Measurements from ENCODE around the gene CLP1.

CLP1 gene

DNA sequence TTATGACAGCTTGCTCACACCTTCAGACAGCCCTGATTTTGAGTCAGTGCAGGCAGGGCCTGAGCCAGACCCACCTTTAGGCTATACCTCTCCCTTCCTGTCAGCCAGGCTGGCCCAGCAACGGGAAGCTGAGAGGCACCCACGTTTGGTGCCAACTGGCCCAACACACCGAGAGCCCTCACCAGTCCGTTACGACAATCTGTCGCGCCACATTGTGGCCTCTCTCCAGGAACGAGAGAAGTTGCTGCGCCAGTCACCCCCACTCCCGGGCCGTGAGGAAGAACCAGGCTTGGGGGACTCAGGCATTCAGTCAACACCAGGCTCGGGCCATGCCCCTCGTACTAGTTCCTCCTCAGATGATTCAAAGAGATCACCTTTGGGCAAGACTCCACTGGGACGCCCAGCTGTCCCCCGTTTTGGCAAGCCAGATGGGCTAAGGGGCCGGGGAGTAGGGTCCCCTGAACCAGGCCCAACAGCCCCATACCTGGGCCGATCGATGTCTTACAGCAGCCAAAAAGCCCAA, 41.3 kb downstream of the CLP1 start:
- TF ChIP-seq, protein P1, sequence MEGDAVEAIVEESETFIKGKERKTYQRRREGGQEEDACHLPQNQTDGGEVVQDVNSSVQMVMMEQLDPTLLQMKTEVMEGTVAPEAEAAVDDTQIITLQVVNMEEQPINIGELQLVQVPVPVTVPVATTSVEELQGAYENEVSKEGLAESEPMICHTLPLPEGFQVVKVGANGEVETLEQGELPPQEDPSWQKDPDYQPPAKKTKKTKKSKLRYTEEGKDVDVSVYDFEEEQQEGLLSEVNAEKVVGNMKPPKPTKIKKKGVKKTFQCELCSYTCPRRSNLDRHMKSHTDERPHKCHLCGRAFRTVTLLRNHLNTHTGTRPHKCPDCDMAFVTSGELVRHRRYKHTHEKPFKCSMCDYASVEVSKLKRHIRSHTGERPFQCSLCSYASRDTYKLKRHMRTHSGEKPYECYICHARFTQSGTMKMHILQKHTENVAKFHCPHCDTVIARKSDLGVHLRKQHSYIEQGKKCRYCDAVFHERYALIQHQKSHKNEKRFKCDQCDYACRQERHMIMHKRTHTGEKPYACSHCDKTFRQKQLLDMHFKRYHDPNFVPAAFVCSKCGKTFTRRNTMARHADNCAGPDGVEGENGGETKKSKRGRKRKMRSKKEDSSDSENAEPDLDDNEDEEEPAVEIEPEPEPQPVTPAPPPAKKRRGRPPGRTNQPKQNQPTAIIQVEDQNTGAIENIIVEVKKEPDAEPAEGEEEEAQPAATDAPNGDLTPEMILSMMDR (IDR thresholded peaks at IDR 0.05; ENCODE audit: low read depth, low read length, poor library complexity, severe bottlenecking): no peak
- no peak for TF ChIP-seq EZH2phosphoT487 (IDR thresholded peaks at IDR 0.05; ENCODE audit: borderline replicate concordance, low read length)
- no peak overlapping the region for H3K4me3 ChIP-seq (ENCODE audit: low read length)
- H3K27ac ChIP-seq (ENCODE audit: low read depth, low read length): no peak overlapping the region
- peaks cover 74% of the 10 kb centered on the region for H3K36me3 ChIP-seq (ENCODE audit: control insufficient read depth, low read length)
- no peaks in the 10 kb centered on the region for H4K20me1 ChIP-seq (ENCODE audit: control insufficient read depth, insufficient read depth, low read depth, low read length)
- no peak overlapping the region for H3K4me2 ChIP-seq (ENCODE audit: low read length)
- H3K79me2 ChIP-seq (ENCODE audit: control insufficient read depth, low read length): no peaks in the 10 kb centered on the region
- no peaks in the 10 kb centered on the region for H3K27me3 ChIP-seq (ENCODE audit: control insufficient read depth, low read length)
- H3F3A ChIP-seq (ENCODE audit: control insufficient read depth, insufficient read depth): peaks cover 9% of the 10 kb centered on the region; the same call in 1 of the 2 replicates
- no peaks in the 10 kb centered on the region for H3K9me3 ChIP-seq (ENCODE audit: control insufficient read depth, insufficient read depth, low read length)
- no peaks in the 10 kb centered on the region for H3K9me2 ChIP-seq (replicated peaks; ENCODE audit: control insufficient read depth, low read length)
- no peaks in the 10 kb centered on the region for H3K4me1 ChIP-seq (ENCODE audit: control insufficient read depth, low read length)

GRCh38 chr11:57699813-57700212, 42.3 kb downstream of the CLP1 start:
- H3K4me1 ChIP-seq (ENCODE audit: control insufficient read depth, low read length): no peaks in the 10 kb centered on the region
- H4K20me1 ChIP-seq (ENCODE audit: control insufficient read depth, insufficient read depth, low read depth, low read length): no peaks in the 10 kb centered on the region
- peaks cover 77% of the 10 kb centered on the region for H3K36me3 ChIP-seq (ENCODE audit: control insufficient read depth, low read length)
- no peak overlapping the region for H3K4me3 ChIP-seq (ENCODE audit: low read length)
- no peak overlapping the region for H3K27ac ChIP-seq (ENCODE audit: low read depth, low read length)
- H3K79me2 ChIP-seq (ENCODE audit: control insufficient read depth, low read length): no peaks in the 10 kb centered on the region
- no peaks in the 10 kb centered on the region for H3K9me3 ChIP-seq (ENCODE audit: control insufficient read depth, insufficient read depth, low read length)
- no peak overlapping the region for H3K4me2 ChIP-seq (ENCODE audit: low read length)
- no peaks in the 10 kb centered on the region for H3K27me3 ChIP-seq (ENCODE audit: control insufficient read depth, low read length)
- TF ChIP-seq EZH2phosphoT487 (IDR thresholded peaks at IDR 0.05; ENCODE audit: borderline replicate concordance, low read length): no peak
- TF ChIP-seq, protein P1 (IDR thresholded peaks at IDR 0.05; ENCODE audit: low read depth, low read length, poor library complexity, severe bottlenecking): no peak
- H3K9me2 ChIP-seq (replicated peaks; ENCODE audit: control insufficient read depth, low read length): no peaks in the 10 kb centered on the region
- H3F3A ChIP-seq (ENCODE audit: control insufficient read depth, insufficient read depth): peaks cover 9% of the 10 kb centered on the region; the same call in 1 of the 2 replicates

DNA sequence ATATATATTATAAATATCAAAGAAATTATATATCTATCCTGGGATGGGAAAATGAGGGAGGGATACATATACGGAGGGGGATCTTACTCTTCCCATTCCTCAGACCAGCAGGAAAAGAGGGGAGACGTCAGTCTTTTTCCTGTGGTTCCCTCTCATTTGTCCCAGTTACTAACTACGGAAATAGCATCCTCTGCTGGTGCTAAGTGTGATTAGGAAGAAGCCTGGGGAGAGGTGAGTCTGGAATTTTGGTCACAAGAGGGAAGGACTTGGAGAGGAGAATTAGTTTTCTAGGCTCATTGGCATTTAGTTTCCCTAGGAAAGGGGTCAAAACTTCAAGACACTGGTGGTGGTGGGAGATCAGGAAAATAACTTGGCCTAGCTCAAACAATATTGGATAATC, 42.9 kb downstream of the CLP1 start:
- no peaks in the 10 kb centered on the region for H3K9me2 ChIP-seq (replicated peaks; ENCODE audit: control insufficient read depth, low read length)
- H3K4me1 ChIP-seq (ENCODE audit: control insufficient read depth, low read length): no peaks in the 10 kb centered on the region
- H3K79me2 ChIP-seq (ENCODE audit: control insufficient read depth, low read length): no peaks in the 10 kb centered on the region
- no peak overlapping the region for H3K4me2 ChIP-seq (ENCODE audit: low read length)
- no peak overlapping the region for H3K4me3 ChIP-seq (ENCODE audit: low read length)
- no peaks in the 10 kb centered on the region for H3K27me3 ChIP-seq (ENCODE audit: control insufficient read depth, low read length)
- H4K20me1 ChIP-seq (ENCODE audit: control insufficient read depth, insufficient read depth, low read depth, low read length): no peaks in the 10 kb centered on the region
- peaks cover 9% of the 10 kb centered on the region; the same call in 1 of the 2 replicates for H3F3A ChIP-seq (ENCODE audit: control insufficient read depth, insufficient read depth)
- peaks cover 74% of the 10 kb centered on the region for H3K36me3 ChIP-seq (ENCODE audit: control insufficient read depth, low read length)
- H3K27ac ChIP-seq (ENCODE audit: low read depth, low read length): no peak overlapping the region
- no peaks in the 10 kb centered on the region for H3K9me3 ChIP-seq (ENCODE audit: control insufficient read depth, insufficient read depth, low read length)
- TF ChIP-seq, protein P1 (IDR thresholded peaks at IDR 0.05; ENCODE audit: low read depth, low read length, poor library complexity, severe bottlenecking): no peak
- no peak for TF ChIP-seq EZH2phosphoT487 (IDR thresholded peaks at IDR 0.05; ENCODE audit: borderline replicate concordance, low read length)

Data from DOHH2 (cell line).